Mesothelial cell of epicardium (in vitro differentiated cells): ENCODE data around the gene C1QTNF2. TPM values are rescaled to one million over a fixed set of nuclear protein-coding genes. Genes with fewer than 3 reads are reported as not detected.

Experiments used
- DNase-seq, 2 experiments: peaks; one replicate each; pipeline ENCODE4 v3.0.0; 2021; ENCODE audit warnings: low spot score in 2 of 2; ENCODE audit not compliant: unreplicated experiment in 2 of 2
- H3K27ac Mint-ChIP-seq: 2 replicates; pipeline ENCODE4 v1.8.0; 2021; ENCODE audit warnings: mixed read lengths
- H3K27me3 Mint-ChIP-seq: 2 replicates; pipeline ENCODE4 v1.8.0; 2021; ENCODE audit warnings: low read depth, mixed read lengths
- H3K36me3 Mint-ChIP-seq: 2 replicates; pipeline ENCODE4 v1.8.0; 2021; ENCODE audit warnings: mixed read lengths
- H3K4me1 Mint-ChIP-seq: 2 replicates; pipeline ENCODE4 v1.8.0; 2021; ENCODE audit warnings: mixed read lengths
- H3K4me3 Mint-ChIP-seq: 2 replicates; pipeline ENCODE4 v1.8.0; 2021; ENCODE audit warnings: mild to moderate bottlenecking, moderate library complexity, mixed read lengths
- H3K9me3 Mint-ChIP-seq: 2 replicates; pipeline ENCODE4 v1.8.0; 2021; ENCODE audit warnings: mixed read lengths
- CTCF ChIP-seq: fragments of 200-600 bp; sonication (generic); IDR thresholded peaks from one replicate; pipeline ENCODE4 v1.5.0; 2021; ENCODE audit warnings: antibody characterized with exemption; ENCODE audit not compliant: unreplicated experiment
- total RNA-seq: library from RNA; stranded (reverse); gene quantifications from 3 replicates; pipeline ENCODE4 v1.2.1, GENCODE V29; 2021

C1QTNF2 gene
- total RNA-seq, 1 donor from 2014 or later, result 1.3 TPM

- H3K36me3 Mint-ChIP-seq, result no peaks in the 10 kb centered on the region
- no peak for DNase-seq
- peaks cover 3% of the 10 kb centered on the region for H3K27me3 Mint-ChIP-seq
- H3K9me3 Mint-ChIP-seq, result no peaks in the 10 kb centered on the region
- peak overlapping the region; percentile 89 for H3K27ac Mint-ChIP-seq
- no peak overlapping the region for H3K4me3 Mint-ChIP-seq
- peaks cover 21% of the 10 kb centered on the region for H3K4me1 Mint-ChIP-seq
- no peak for TF ChIP-seq CTCF
Measured at GRCh38 chr5:160363211-160363610, 7.2 kb downstream of the C1QTNF2 start.

- Mint-ChIP-seq H3K4me1 (peaks cover 26% of the 10 kb centered on the region), H3K27me3 (no peaks in the 10 kb centered on the region), H3K36me3 (no peaks in the 10 kb centered on the region), H3K9me3 (no peaks in the 10 kb centered on the region), H3K27ac (no peak overlapping the region), H3K4me3 (no peak overlapping the region)
- no peak for DNase-seq
- TF ChIP-seq CTCF, result no peak
Measured at GRCh38 chr5:160361624-160362228, 8.7 kb downstream of the C1QTNF2 start.

- H3K9me3 Mint-ChIP-seq, result no peaks in the 10 kb centered on the region
- peaks cover 26% of the 10 kb centered on the region for H3K4me1 Mint-ChIP-seq
- no peak for DNase-seq
- no peak overlapping the region for H3K4me3 Mint-ChIP-seq
- TF ChIP-seq CTCF, result no peak
- H3K27ac Mint-ChIP-seq, result no peak overlapping the region
- no peaks in the 10 kb centered on the region for H3K27me3 Mint-ChIP-seq
- no peaks in the 10 kb centered on the region for H3K36me3 Mint-ChIP-seq
Measured at GRCh38 chr5:160360310-160360709, 10.1 kb downstream of the C1QTNF2 start.

- TF ChIP-seq CTCF, result no peak
- no peaks in the 10 kb centered on the region for H3K9me3 Mint-ChIP-seq
- no peak for DNase-seq
- no peak overlapping the region for H3K4me3 Mint-ChIP-seq
- H3K4me1 Mint-ChIP-seq, result peaks cover 26% of the 10 kb centered on the region
- no peaks in the 10 kb centered on the region for H3K27me3 Mint-ChIP-seq
- H3K27ac Mint-ChIP-seq, result peak overlapping the region; percentile 4
- no peaks in the 10 kb centered on the region for H3K36me3 Mint-ChIP-seq
Measured at GRCh38 chr5:160359816-160360215, 10.6 kb downstream of the C1QTNF2 start.

- no peak for DNase-seq
- Mint-ChIP-seq H3K4me3 (no peak overlapping the region), H3K27me3 (no peaks in the 10 kb centered on the region), H3K27ac (no peak overlapping the region), H3K9me3 (no peaks in the 10 kb centered on the region), H3K36me3 (no peaks in the 10 kb centered on the region), H3K4me1 (peaks cover 26% of the 10 kb centered on the region)
- no peak for TF ChIP-seq CTCF
Measured at GRCh38 chr5:160359242-160359641, 11.2 kb downstream of the C1QTNF2 start.
